Muscle of leg (tissue), 11 donors: Measurements from ENCODE around the gene SLC25A40. TPM values are rescaled to one million over a fixed set of nuclear protein-coding genes. Genes with fewer than 3 reads are reported as not detected.
"Not testable (repeated sequence)": the region's sequence is repeated elsewhere in the genome, so short reads cannot be mapped to it uniquely, and the experiment has no call there.

Experiments used
- DNase-seq: peaks from one replicate; pipeline ENCODE4 v3.0.0; 2013
- H3K27ac ChIP-seq: one replicate; pipeline ENCODE4 v1.5.1; 2013; ENCODE audit warnings: mild to moderate bottlenecking, low read length, control low read depth
- H3K27me3 ChIP-seq: one replicate; pipeline ENCODE4 v1.6.1; 2013; ENCODE audit warnings: low read length; ENCODE audit not compliant: control insufficient read depth, insufficient read depth
- H3K36me3 ChIP-seq: one replicate; pipeline ENCODE4 v1.6.1; 2013; ENCODE audit warnings: low read length; ENCODE audit not compliant: control insufficient read depth, insufficient read depth
- H3K4me1 ChIP-seq: one replicate; pipeline ENCODE4 v1.6.1; 2013; ENCODE audit warnings: low read length; ENCODE audit not compliant: control insufficient read depth, insufficient read depth
- H3K4me3 ChIP-seq: one replicate; pipeline ENCODE4 v1.5.1; 2013; ENCODE audit warnings: low read length, control low read depth
- H3K9me3 ChIP-seq: replicated peaks from 2 replicates; pipeline ENCODE4 v1.6.1; 2013; ENCODE audit warnings: low read depth, low read length; ENCODE audit not compliant: control insufficient read depth
- WGBS: methylation state at CpG from one replicate; pipeline ENCODE4 v1.1.5; 2013; ENCODE audit warnings: missing lambda C conversion rate; ENCODE audit not compliant: insufficient coverage; 5-methylcytosine and 5-hydroxymethylcytosine counted together
- polyA plus RNA-seq, 8 donors: library from polyadenylated mRNA; unstranded; fragments of 120-200 nt; gene quantifications; one replicate each; pipeline versions ENCODE4 v1.2.1 to v1.2.3, GENCODE V29; 2013; ENCODE audit warnings: inconsistent platforms in 1 of 8, low replicate concordance in 1 of 8; ENCODE audit not compliant: insufficient read length in 8 of 8, insufficient read depth in 1 of 8
- total RNA-seq: library from RNA; stranded (reverse); fragments of 120-200 nt; gene quantifications from one replicate; pipeline ENCODE4 v1.2.4, GENCODE V29; 2013

SLC25A40 gene
- total and polyA plus RNA-seq, 9 donors = 9.6 to 19.2 (median 13.9) TPM

DNA sequence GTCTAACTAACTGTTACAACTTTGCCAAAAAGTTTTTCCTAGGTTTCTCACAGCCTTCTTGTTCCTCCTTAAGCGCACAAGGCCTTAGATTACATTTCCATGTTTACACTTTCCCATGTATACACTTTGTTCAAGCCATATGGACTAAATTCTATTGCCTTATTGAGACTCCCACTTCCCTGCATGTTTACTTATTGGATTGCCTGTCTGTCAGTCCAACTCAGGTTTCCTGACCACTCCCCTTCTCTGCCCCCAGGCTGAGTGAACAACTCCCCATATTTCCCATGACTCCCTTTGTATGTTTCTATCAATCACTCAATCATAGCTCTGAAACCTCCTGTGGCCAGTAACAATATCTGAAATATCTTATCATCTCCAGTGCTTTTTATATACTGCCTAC, 43.0 kb downstream of the SLC25A40 start:
- no peak overlapping the region for H3K27ac ChIP-seq
- H3K36me3 ChIP-seq = no peaks in the 10 kb centered on the region
- no peak overlapping the region for H3K4me3 ChIP-seq
- no peaks in the 10 kb centered on the region for H3K4me1 ChIP-seq
- DNase-seq = no peak
- WGBS = 100% methylated on average over 1 of the region's 1 CpG
- no peaks in the 10 kb centered on the region for H3K9me3 ChIP-seq
- no peaks in the 10 kb centered on the region for H3K27me3 ChIP-seq

DNA sequence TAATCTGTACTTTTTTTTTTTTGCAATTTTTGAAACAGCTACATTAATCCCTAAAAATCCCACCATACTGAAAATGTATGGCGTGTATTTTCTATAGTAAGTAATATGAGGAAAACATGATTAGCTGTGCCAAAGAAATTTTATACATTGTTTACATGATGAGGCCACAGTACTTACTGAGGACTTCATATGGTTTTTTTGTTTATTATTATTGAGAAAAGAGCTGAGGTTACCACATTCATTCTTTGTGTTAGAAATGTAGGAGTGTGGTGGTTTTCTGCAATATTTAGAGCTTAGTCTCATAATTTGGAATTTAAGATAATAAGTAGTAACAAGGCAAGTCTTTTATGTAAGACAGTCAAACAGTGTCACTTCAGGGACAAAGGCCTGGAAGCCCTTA, 45.1 kb downstream of the SLC25A40 start:
- DNase-seq = no peak
- no peaks in the 10 kb centered on the region for H3K36me3 ChIP-seq
- no CpG with 5 or more reads among the region's 1 CpG for WGBS
- no peaks in the 10 kb centered on the region for H3K4me1 ChIP-seq
- H3K27me3 ChIP-seq = no peaks in the 10 kb centered on the region
- no peak overlapping the region for H3K27ac ChIP-seq
- no peaks in the 10 kb centered on the region for H3K9me3 ChIP-seq
- H3K4me3 ChIP-seq = no peak overlapping the region

DNA sequence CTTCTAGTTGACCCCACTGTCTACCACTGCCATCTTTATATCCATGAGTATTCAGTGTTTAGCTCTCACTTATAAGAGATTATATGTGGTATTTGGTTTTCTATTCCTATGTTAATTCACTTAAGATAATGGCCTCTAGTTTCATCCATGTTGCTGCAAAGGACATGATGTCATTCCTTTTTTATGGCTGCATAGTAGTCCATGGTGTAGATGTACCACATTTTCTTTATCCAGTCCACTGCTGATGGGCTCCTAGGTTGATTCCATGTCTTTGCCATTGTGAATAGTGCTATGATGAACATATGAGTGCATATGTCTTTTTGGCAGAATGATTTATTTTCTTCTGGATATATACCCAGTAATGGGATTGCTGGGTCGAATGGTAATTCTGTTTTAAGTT, 47.8 kb downstream of the SLC25A40 start:
- not testable (repeated sequence) for H3K36me3 ChIP-seq, H3K27ac ChIP-seq, H3K4me1 ChIP-seq, H3K9me3 ChIP-seq, H3K27me3 ChIP-seq, H3K4me3 ChIP-seq, DNase-seq
- no CpG with 5 or more reads among the region's 1 CpG for WGBS

DNA sequence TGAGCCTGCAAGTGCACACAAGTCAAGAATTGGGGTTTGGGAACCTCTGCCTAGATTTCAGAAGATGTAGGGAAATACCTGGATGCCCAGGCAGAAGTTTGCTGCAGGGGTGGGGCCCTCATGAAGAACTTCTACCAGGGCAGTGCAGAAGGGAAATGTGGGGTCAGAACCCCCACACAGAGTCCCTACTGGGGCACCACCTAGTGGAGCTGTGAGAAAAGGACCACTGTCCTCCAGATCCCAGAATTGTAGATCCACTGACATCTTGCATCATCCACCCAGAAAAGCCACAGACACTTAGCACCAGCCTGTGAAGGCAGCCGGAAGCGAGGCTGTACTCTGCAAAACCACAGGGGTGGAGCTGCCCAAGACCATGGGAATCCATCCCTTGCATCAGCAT, 50.8 kb downstream of the SLC25A40 start:
- not testable (repeated sequence) for H3K27ac ChIP-seq, H3K27me3 ChIP-seq, DNase-seq, H3K9me3 ChIP-seq, H3K4me1 ChIP-seq, H3K4me3 ChIP-seq, H3K36me3 ChIP-seq
- WGBS = 100% methylated on average over 2 of the region's 2 CpGs

DNA sequence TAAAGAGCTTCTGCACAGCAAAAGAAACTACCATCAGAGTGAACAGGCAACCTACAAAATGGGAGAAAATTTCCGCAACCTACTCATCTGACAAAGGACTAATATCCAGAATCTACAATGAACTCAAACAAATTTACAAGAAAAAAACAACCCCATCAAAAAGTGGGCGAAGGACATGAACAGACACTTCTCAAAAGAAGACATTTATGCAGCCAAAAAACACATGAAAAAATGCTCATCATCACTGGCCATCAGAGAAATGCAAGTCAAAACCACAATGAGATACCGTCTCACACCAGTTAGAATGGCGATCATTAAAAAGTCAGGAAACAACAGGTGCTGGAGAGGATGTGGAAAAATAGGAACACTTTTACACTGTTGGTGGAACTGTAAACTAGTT, 54.1 kb downstream of the SLC25A40 start:
- DNase-seq, H3K27ac ChIP-seq, H3K4me3 ChIP-seq, H3K9me3 ChIP-seq, H3K4me1 ChIP-seq, H3K27me3 ChIP-seq, H3K36me3 ChIP-seq: not testable (repeated sequence)
- WGBS = no CpG with 5 or more reads among the region's 4 CpGs

DNA sequence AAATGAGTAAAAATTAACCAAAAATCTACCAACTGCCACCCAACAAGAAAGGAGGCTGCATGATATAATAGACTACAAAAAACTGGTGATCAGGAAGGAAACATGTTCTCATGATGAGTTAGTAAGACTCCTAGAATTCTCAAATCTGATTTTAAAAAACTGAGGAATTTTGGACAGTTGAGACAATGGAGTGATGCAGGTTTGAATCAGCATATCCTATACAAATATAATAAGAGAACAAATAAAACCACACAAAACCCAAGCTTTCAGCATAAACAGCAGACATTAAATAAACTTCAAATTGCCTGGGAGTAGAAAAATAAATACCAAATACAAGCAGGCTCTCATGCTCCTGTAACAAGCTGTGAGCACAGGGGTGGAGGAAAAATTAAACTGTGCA, 57.8 kb downstream of the SLC25A40 start:
- H3K4me1 ChIP-seq = no peaks in the 10 kb centered on the region
- DNase-seq = no peak
- H3K36me3 ChIP-seq = no peaks in the 10 kb centered on the region
- H3K27ac ChIP-seq = no peak overlapping the region
- no peak overlapping the region for H3K4me3 ChIP-seq
- H3K9me3 ChIP-seq = no peaks in the 10 kb centered on the region
- no peaks in the 10 kb centered on the region for H3K27me3 ChIP-seq

DNA sequence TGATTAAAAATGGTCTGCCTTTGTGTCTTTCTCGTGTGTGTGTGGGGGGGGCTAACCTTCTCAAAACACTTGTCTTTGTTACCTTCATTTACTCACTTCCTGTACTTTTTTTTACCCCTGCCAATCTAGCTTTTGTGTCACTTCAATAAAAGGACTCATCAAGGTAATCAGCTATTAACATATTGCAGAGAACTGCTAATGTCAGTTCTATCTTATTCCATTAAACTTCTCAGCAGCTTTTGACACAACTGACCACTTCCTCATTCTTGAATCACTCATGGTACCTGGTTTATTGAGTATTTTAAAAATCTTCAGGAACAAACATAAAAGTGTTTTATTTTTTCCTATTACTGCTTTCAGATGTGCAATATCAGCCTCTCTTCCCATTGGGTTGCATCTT, 59.8 kb downstream of the SLC25A40 start:
- Histone ChIP-seq H3K27ac (no peak overlapping the region), H3K27me3 (no peaks in the 10 kb centered on the region), H3K4me1 (no peaks in the 10 kb centered on the region), H3K4me3 (no peak overlapping the region), H3K9me3 (no peaks in the 10 kb centered on the region), H3K36me3 (no peaks in the 10 kb centered on the region)
- WGBS = no CpG with 5 or more reads among the region's 1 CpG
- DNase-seq = no peak

DNA sequence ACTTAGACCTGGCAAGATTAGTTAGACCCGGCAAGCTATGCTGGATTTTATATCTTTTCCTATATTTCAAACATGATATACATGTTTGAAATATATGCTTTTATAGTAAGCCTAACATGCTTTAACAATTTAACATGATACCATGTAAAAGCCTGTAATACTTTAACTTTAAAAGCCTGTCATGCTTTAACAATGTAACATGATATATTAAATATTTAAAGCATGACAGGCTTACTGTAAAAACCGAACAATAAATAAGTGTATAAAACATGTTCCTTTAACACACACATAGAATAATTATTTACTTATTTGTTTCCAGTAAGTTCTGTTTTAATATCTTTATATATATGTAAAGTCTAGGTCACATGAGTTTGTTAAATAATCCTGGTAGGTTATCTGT, 65.4 kb downstream of the SLC25A40 start:
- H3K27me3 ChIP-seq = no peaks in the 10 kb centered on the region
- no peaks in the 10 kb centered on the region for H3K36me3 ChIP-seq
- no peaks in the 10 kb centered on the region for H3K4me1 ChIP-seq
- DNase-seq = no peak
- H3K27ac ChIP-seq = no peak overlapping the region
- no CpG with 5 or more reads among the region's 2 CpGs for WGBS
- no peak overlapping the region for H3K4me3 ChIP-seq
- no peaks in the 10 kb centered on the region for H3K9me3 ChIP-seq

DNA sequence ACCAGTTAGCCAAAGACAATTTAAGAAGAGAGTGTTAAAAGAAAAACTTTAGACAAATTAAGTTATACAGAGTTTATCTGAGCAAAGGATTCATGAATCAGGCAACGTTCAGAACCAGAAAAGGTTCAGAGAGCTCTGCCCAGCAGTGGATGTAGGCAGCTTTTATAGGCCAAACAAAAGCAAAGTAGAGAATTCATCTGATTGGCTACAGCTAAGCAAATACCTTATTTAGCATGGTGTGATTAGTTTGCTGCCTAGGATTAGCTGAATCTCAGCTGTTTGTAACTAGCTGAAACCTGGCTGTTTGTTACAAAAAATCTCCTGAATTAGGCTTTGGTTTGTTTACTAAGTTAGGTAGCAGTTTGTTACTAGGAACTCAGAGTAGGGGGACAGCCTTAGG, 66.0 kb downstream of the SLC25A40 start:
- Histone ChIP-seq H3K27me3 (no peaks in the 10 kb centered on the region), H3K4me3 (no peak overlapping the region), H3K27ac (no peak overlapping the region), H3K9me3 (no peaks in the 10 kb centered on the region), H3K36me3 (no peaks in the 10 kb centered on the region), H3K4me1 (no peaks in the 10 kb centered on the region)
- DNase-seq = no peak
- WGBS = 29% methylated on average over 1 of the region's 1 CpG

DNA sequence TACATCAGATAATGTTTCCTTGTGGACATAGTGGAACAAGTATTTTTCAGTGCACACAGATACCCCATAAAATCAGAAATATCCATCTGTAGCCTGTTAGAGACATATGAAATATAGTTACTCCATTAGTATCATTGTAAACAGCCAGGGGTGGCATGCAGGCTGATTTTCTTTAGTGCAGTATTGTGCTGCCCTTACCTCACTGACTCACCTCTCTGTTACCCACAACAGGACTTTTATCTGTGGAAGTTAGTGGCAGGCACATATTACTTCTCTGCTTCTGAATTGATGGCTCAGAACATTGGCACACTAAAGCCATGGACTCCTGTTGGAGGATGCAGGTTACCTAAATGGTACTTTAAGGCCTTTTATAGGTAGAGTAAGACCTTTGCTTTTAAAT, 70.0 kb downstream of the SLC25A40 start:
- Histone ChIP-seq H3K36me3 (no peaks in the 10 kb centered on the region), H3K9me3 (no peaks in the 10 kb centered on the region), H3K27ac (no peak overlapping the region), H3K4me3 (no peak overlapping the region), H3K27me3 (no peaks in the 10 kb centered on the region), H3K4me1 (no peaks in the 10 kb centered on the region)
- DNase-seq = no peak

DNA sequence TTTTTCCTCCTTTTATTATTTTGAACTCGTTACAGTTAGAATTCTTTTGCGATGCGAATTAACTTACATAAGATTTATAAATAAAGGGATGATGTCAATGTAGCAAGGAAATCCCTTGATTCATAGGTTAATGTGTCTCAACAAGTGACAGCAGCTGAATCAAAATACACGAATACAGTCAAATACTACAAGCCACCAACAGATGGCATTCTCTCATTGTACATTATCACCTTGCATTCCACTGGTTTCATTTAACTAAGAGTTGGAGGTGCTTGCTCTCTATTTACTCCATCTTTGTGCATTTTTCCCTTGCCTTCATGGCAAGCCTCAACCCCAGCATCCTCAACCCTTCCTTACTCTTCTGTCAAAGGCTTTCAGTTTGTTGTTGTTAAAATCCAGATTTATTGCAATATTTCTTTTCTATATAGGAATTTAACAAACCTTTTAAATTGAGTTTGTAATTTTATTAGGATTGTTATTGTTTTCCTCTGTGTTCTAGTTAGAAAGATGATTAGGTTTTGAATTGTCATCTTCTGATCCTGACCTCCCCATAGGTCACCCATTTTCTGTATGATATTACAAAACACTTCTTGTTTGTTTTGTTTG, 78.3 kb downstream of the SLC25A40 start:
- no peak overlapping the region for H3K27ac ChIP-seq
- no peaks in the 10 kb centered on the region for H3K9me3 ChIP-seq
- no peaks in the 10 kb centered on the region for H3K36me3 ChIP-seq
- no peak overlapping the region for H3K4me3 ChIP-seq
- no CpG with 5 or more reads among the region's 4 CpGs for WGBS
- DNase-seq = peak; percentile 48
- H3K4me1 ChIP-seq = no peaks in the 10 kb centered on the region
- H3K27me3 ChIP-seq = no peaks in the 10 kb centered on the region
